GM18868 (cell line): ENCODE data around the gene SEPTIN6.
"Not testable (repeated sequence)": the region's sequence is repeated elsewhere in the genome, so short reads cannot be mapped to it uniquely, and the experiment has no call there.

ENCODE experiments used
- ATAC-seq: cut with Tn5 transposase; IDR thresholded peaks from one replicate; pipeline ENCODE4 v1.9.1; 2021; ENCODE audit warnings: mild to moderate bottlenecking, moderate library complexity; ENCODE audit not compliant: unreplicated experiment

The SEPTIN6 gene

GRCh38 chrX:119692191-119693039, 553 bp downstream of the SEPTIN6 start:
- no peak for ATAC-seq

GRCh38 chrX:119690921-119691716, 1.8 kb downstream of the SEPTIN6 start:
- ATAC-seq: no peak

GRCh38 chrX:119688911-119689321, 4.1 kb downstream of the SEPTIN6 start:
- no peak for ATAC-seq

GRCh38 chrX:119687661-119688413, 5.1 kb downstream of the SEPTIN6 start:
- no peak for ATAC-seq

GRCh38 chrX:119686087-119686691, 6.8 kb downstream of the SEPTIN6 start:
- ATAC-seq: peak; percentile 27

GRCh38 chrX:119685225-119686066, 7.5 kb downstream of the SEPTIN6 start:
- ATAC-seq: peak; percentile 40

- ATAC-seq: no peak
Measured at GRCh38 chrX:119684916-119685224, 8.1 kb downstream of the SEPTIN6 start.

GRCh38 chrX:119684312-119684711, 8.7 kb downstream of the SEPTIN6 start:
- not testable (repeated sequence) for ATAC-seq

- peak; percentile 33 for ATAC-seq
Measured at GRCh38 chrX:119682019-119682989, 10.7 kb downstream of the SEPTIN6 start.

- ATAC-seq: no peak
Measured at GRCh38 chrX:119677654-119677981, 15.3 kb downstream of the SEPTIN6 start.

- ATAC-seq: no peak
Measured at GRCh38 chrX:119676949-119677653, 15.9 kb downstream of the SEPTIN6 start.

GRCh38 chrX:119673336-119673735, 19.6 kb downstream of the SEPTIN6 start:
- ATAC-seq: no peak

GRCh38 chrX:119672426-119672825, 20.5 kb downstream of the SEPTIN6 start:
- ATAC-seq: no peak

GRCh38 chrX:119669424-119670037, 23.4 kb downstream of the SEPTIN6 start:
- ATAC-seq: no peak

GRCh38 chrX:119667111-119667878, 25.7 kb downstream of the SEPTIN6 start:
- ATAC-seq: no peak

- not testable (repeated sequence) for ATAC-seq
Measured at GRCh38 chrX:119664877-119665276, 28.1 kb downstream of the SEPTIN6 start.

- no peak for ATAC-seq
Measured at GRCh38 chrX:119661486-119661885, 31.5 kb downstream of the SEPTIN6 start.
